ENCODE measurements around the gene NAGPA.
"Not testable (repeated sequence)": the region's sequence is repeated elsewhere in the genome, so short reads cannot be mapped to it uniquely, and the experiment has no call there.

NAGPA gene

GRCh38 chr16:5033256-5034166, at the start of gene NAGPA:
NAGPA (minus strand) TSS chr16:5033935; CDS start chr16:5033914, 21 bp downstream.
- peak; percentile 83 to 87 for DNase-seq

GRCh38 chr16:5080996-5081395, 47.3 kb upstream of the NAGPA start:
- not testable (repeated sequence) for DNase-seq

GRCh38 chr16:5080461-5080860, 46.7 kb upstream of the NAGPA start:
- not testable (repeated sequence) for DNase-seq

- no peak for DNase-seq
Measured at GRCh38 chr16:5078626-5079025, 44.9 kb upstream of the NAGPA start.

- no peak for DNase-seq
Measured at GRCh38 chr16:5077304-5077703, 43.6 kb upstream of the NAGPA start.

- DNase-seq = no peak
Measured at GRCh38 chr16:5075637-5076036, 41.9 kb upstream of the NAGPA start.

GRCh38 chr16:5073771-5074170, 40.0 kb upstream of the NAGPA start:
- DNase-seq = not testable (repeated sequence)

GRCh38 chr16:5073279-5073629, 39.5 kb upstream of the NAGPA start:
- no peak for DNase-seq

- DNase-seq = no peak
Measured at GRCh38 chr16:5072334-5073278, 38.9 kb upstream of the NAGPA start.

- DNase-seq = peak; percentile 88 to 91
Measured at GRCh38 chr16:5071681-5072333, 38.1 kb upstream of the NAGPA start, which contains the start of gene ALG1. ALG1 (plus strand) TSS chr16:5071843; CDS start chr16:5071850, 7 bp downstream.

GRCh38 chr16:5071341-5071680, 37.6 kb upstream of the NAGPA start:
- no peak for DNase-seq

- DNase-seq = no peak
Measured at GRCh38 chr16:5070431-5071186, 36.9 kb upstream of the NAGPA start.

GRCh38 chr16:5069854-5070253, 36.1 kb upstream of the NAGPA start:
- DNase-seq = no peak

GRCh38 chr16:5069048-5069447, 35.3 kb upstream of the NAGPA start:
- DNase-seq = no peak

GRCh38 chr16:5066511-5066910, 32.8 kb upstream of the NAGPA start:
- DNase-seq = no peak

GRCh38 chr16:5065813-5066212, 32.1 kb upstream of the NAGPA start, which contains the start of gene C16orf89:
C16orf89 (minus strand) TSS chr16:5065956; CDS start chr16:5065908, 48 bp downstream.
- DNase-seq = no peak

- no peak for DNase-seq
Measured at GRCh38 chr16:5065326-5065725, 31.6 kb upstream of the NAGPA start.

- DNase-seq = no peak
Measured at GRCh38 chr16:5064915-5065314, 31.2 kb upstream of the NAGPA start.

GRCh38 chr16:5062790-5063765, 29.3 kb upstream of the NAGPA start:
- DNase-seq = no peak

- DNase-seq = no peak
Measured at GRCh38 chr16:5062051-5062450, 28.3 kb upstream of the NAGPA start.

- DNase-seq = no peak
Measured at GRCh38 chr16:5060073-5060641, 26.4 kb upstream of the NAGPA start.

All from activated CD4-positive, alpha-beta T cell treated with anti-CD3 and anti-CD28 coated beads, Interleukin-2, amount 50 U/mL, for 48 hours (primary cell).